T-helper 1 cell treated with Interleukin-12 subunit alpha and Interleukin-12 subunit beta and Interleukin-4 antibody, amounts not matched to agents 30 ng/mL and 1 ng/mL, for 36 hours (primary cell): ENCODE results near the gene IL1RAPL1. TPM values are rescaled to one million over a fixed set of nuclear protein-coding genes. Genes with fewer than 3 reads are reported as not detected.

Source experiments
- intact Hi-C: fragments of 100-400 bp; cut with micrococcal nuclease; formaldehyde crosslinking; loops from one replicate; pipeline ENCODE4 v1.15.1; 2024
- total RNA-seq: library from RNA; stranded (reverse); gene quantifications from 2 replicates; pipeline ENCODE4 v1.2.3, GENCODE V29; 2022

Gene IL1RAPL1
- total RNA-seq, 1 donor from 2014 or later: not detected

GRCh38 chrX:29506729-29507128, 919.5 kb downstream of the IL1RAPL1 start:
- intact Hi-C loops: loop anchor here (10.0 kb wide), 1 partner anchor 58 kb away; no protein-coding TSS in a partner anchor

- intact Hi-C loops: no loop called here
Observed at GRCh38 chrX:29518100-29518499, 930.9 kb downstream of the IL1RAPL1 start.

- intact Hi-C loops: no loop called here
Observed at GRCh38 chrX:29528281-29528680, 941.0 kb downstream of the IL1RAPL1 start.

GRCh38 chrX:29530501-29530900, 943.3 kb downstream of the IL1RAPL1 start:
- intact Hi-C loops: no loop called here

GRCh38 chrX:29531336-29531735, 944.1 kb downstream of the IL1RAPL1 start:
- intact Hi-C loops: no loop called here

GRCh38 chrX:29535212-29536162, 948.2 kb downstream of the IL1RAPL1 start:
- intact Hi-C loops: no loop called here

GRCh38 chrX:29541038-29541437, 953.8 kb downstream of the IL1RAPL1 start:
- intact Hi-C loops: no loop called here

- intact Hi-C loops: loop anchor here (2.0 kb wide), 1 partner anchor 19 kb away; no protein-coding TSS in a partner anchor
Observed at GRCh38 chrX:29542152-29542551, 954.9 kb downstream of the IL1RAPL1 start.

GRCh38 chrX:29545878-29546277, 958.6 kb downstream of the IL1RAPL1 start:
- intact Hi-C loops: no loop called here

- intact Hi-C loops: no loop called here
Observed at GRCh38 chrX:29547877-29548276, 960.6 kb downstream of the IL1RAPL1 start.

GRCh38 chrX:29553542-29553941, 966.3 kb downstream of the IL1RAPL1 start:
- intact Hi-C loops: no loop called here

GRCh38 chrX:29555465-29556091, 968.3 kb downstream of the IL1RAPL1 start:
- intact Hi-C loops: no loop called here

GRCh38 chrX:29560065-29560464, 972.8 kb downstream of the IL1RAPL1 start:
- intact Hi-C loops: loop anchor here (10.0 kb wide), 1 partner anchor 55 kb away; no protein-coding TSS in a partner anchor

- intact Hi-C loops: loop anchor here (10.0 kb wide), 1 partner anchor 57 kb away; no protein-coding TSS in a partner anchor
Observed at GRCh38 chrX:29561417-29561816, 974.2 kb downstream of the IL1RAPL1 start.

- intact Hi-C loops: no loop called here
Observed at GRCh38 chrX:29580560-29580959, 993.3 kb downstream of the IL1RAPL1 start.

- intact Hi-C loops: no loop called here
Observed at GRCh38 chrX:29581223-29581622, 994.0 kb downstream of the IL1RAPL1 start.

- intact Hi-C loops: no loop called here
Observed at GRCh38 chrX:29587107-29587506, 999.9 kb downstream of the IL1RAPL1 start.

- intact Hi-C loops: no loop called here
Observed at GRCh38 chrX:29590921-29591320, 1003.7 kb downstream of the IL1RAPL1 start.

GRCh38 chrX:29604381-29604780, 1017.1 kb downstream of the IL1RAPL1 start:
- intact Hi-C loops: no loop called here

GRCh38 chrX:29617276-29617675, 1030.0 kb downstream of the IL1RAPL1 start:
- intact Hi-C loops: no loop called here

GRCh38 chrX:29617725-29618124, 1030.5 kb downstream of the IL1RAPL1 start:
- intact Hi-C loops: no loop called here

- intact Hi-C loops: no loop called here
Observed at GRCh38 chrX:29627833-29628232, 1040.6 kb downstream of the IL1RAPL1 start.
